HG03060 (cell line): ENCODE data around the gene CLDN34.

ENCODE experiments used
- ATAC-seq: cut with Tn5 transposase; IDR thresholded peaks from one replicate; pipeline ENCODE4 v1.9.1; 2021; ENCODE audit warnings: low read depth, moderate number of reproducible peaks; ENCODE audit not compliant: unreplicated experiment

The CLDN34 gene

DNA sequence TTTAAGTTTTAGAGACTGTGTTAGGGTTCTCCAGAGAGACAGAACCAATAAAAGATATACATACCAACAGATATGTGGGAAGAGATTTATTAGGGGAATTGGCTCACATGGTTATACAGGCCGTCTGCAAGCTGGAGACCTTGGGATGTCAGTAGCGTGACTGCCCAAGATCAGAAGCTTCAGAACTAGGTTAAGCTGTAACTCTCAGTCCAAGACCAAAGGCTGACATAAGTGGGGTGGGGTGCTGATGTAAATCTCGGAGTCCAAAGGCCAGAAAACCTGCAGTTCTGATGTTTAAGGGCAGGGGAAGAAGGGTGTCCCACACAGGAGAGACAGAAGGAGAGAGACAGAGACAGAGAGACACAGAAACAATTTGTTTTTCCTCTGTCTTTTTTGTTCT lies 10.5 kb downstream of the CLDN34 start:
- no peak for ATAC-seq

DNA sequence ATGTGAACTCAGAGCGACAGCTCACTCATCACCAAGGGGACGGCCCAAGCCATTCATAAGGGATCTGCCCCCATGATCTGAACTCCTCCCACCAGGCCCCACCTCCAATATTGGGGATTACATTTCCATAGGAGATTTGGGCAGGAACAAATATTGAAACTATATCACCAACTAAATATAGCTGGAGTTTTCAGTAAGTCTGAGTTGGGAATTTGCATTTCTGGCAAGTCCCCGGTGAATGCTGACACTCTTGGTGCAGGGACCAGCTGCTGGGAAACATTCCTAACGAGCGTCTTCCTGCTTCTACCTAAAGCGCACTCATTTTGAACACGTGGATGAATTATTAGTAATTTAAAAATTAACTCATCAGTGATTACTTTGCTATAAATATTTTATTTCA lies 13.2 kb downstream of the CLDN34 start:
- ATAC-seq: no peak

DNA sequence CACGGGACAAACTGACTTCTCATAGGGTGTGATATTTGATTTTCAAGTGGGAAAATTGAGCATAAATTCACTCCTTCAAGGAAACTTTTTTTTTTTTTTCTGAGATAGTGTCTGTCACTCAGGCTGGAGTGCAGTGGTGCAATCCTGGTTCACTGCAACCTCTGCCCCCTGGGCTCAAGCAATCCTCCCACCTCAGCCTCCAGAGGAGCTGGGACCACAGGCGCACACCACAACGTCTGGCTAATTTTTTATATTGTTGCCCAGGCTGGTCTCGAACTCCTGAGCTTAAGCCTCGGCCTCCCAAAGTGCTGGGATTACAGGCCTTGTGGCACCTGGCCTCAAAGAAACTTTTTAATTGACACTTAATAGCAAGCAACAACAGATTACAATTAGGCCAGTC lies 13.8 kb downstream of the CLDN34 start:
- no peak for ATAC-seq

DNA sequence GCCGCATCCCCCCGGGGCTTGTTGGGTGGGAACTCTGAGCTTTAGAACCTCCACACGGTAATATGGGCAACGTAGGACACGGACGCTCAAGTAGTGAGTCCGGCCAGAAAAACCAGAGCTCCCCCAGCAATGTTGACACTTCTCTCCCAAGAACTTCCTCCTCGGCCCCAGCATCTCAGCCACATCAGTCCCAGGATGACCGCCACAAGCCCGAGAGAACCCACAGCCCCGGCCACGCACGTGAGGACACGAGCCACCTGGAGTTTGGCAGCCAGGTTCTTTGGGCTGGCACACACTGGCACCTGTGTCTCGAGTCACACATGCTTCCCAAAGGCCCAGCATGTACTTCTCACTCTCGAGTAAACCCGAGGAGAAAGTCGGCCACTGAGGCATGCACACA lies 16.3 kb downstream of the CLDN34 start:
- ATAC-seq: no peak

DNA sequence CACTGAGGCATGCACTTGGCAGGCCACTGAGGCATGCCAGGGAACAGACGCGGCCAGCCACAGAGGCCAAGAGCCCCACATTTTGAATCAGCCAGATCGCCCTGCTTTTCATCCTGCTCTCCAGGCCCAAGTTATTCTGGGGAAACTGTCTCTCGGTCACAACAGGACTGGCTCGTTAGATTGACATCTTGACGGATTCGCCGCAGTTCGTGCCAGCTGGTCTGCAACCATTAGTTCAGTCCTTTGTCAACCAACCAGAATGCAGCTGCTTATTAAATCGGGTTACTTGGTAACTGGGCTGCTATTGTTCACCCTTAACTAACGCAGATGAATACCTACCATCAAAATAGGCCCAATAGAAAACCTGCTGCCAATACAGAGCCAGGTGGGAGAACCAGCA lies 16.7 kb downstream of the CLDN34 start:
- no peak for ATAC-seq

DNA sequence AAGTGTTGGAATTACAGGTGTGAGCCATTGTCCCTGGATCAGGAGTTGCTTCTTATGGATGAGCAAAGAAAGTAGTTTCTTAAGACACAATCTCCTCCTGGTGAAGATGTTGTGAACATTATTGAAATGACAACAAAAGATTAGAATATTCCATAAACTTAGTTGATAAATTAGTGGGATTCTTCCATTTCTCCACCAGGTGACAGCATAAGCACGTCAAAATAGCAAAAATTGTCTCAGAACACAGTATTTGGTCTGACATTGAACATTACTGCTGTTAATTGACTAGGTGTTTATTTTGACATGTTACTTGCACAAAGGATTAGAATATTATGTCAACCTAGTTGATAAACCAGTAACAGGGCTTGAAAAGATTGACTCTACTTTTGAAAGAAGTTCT lies 21.6 kb downstream of the CLDN34 start:
- ATAC-seq: no peak

DNA sequence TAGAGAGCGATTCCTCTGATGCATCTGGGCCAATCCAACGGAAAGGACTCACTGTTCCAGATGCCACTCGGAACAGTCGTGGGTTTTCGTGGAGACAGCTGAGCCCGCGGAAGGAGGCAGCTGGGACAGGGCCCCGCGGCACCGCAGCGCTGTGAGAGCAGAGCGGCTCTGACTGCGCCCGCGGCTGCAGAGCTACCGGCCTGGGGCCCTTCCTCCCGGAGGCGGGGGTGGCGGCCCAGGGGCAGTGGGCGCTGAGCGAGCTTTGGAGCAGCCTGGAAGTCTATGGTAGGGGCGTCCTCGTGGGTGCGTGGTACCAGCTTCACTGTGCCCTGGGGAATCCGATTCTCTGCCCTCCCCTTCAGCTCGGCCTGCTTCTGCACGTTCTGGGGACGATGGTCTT lies 24.9 kb downstream of the CLDN34 start:
- ATAC-seq: no peak

DNA sequence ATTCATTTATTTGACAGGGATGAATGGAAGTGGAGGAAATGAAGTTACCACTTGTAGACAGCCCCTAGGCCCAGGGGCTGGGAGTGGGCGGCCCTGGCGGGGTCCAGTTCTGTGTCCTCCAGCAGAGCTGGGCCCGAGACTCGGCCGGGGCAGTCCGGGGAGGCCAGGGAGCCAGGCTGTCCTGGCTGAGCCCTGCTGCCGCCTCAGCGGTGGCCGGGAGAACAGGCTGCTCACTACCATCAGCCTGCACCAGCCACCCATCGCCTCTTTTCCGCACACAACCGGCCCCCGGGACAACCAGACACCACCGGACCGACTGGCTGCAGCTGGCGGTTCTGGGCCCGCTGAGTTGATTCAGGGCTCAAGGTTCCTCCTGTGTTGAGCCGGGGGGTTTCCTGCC lies 25.6 kb downstream of the CLDN34 start:
- ATAC-seq: no peak

DNA sequence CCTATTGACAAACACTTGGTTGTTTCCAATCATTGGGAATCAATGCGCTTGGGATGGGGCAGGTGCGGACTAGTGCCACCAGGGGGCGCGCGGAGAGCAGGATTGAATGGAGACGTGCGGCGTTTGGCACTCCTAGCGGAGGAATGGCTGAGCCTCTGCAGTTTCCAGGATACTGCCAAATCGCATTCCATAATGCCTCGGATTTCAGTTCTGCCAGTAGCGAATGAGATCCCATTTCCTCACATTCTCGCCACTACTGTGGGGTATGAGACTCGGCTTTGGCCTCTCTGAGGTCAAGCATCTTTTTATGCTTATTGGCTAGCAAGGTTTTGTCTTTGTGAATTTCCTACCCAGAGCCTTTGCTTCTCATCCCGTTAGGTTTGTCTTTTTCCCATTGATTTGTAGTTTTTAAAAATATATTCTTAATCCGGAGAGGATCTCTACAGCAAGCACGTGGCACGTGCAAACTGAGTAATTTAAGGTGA lies 28.7 kb downstream of the CLDN34 start:
- no peak for ATAC-seq

DNA sequence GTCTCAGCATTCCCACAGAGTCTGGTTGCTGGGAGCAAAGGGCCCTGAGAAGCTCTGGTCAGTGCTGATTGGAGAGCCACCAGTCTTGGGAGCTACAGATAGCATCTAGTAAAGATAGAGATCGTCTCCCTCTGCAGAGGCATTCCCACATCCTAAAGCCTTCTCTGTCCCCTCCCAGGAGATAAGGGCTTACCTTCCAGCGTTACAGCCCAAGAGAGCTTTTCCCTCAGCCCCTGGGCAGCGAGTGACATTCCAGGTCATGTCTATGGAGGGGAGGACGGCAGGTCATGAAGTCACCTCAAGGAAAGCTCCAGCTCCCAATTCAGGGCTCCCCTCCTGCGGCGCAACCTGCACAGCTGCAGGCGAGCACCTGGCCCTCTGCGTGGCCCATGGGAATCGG lies 29.9 kb downstream of the CLDN34 start:
- no peak for ATAC-seq

DNA sequence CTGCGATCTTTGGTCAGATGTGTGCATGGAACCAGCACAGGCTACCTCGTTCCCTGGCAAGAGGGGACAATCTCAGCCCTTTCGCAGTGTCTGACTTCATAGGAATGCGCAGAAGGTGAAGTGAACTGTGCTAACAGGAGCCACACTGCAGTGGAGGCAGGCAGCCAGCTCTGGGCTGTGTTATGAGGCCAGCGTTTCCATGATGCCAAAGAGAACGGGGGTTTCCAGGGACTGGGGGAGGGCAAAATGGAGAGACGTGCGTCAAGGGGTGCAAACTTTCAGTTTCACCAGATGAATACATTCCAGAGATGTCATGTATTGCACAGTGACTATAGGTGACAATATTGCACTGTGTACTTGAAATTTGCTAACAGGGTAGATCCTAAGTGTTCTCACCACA lies 30.4 kb downstream of the CLDN34 start:
- no peak for ATAC-seq

DNA sequence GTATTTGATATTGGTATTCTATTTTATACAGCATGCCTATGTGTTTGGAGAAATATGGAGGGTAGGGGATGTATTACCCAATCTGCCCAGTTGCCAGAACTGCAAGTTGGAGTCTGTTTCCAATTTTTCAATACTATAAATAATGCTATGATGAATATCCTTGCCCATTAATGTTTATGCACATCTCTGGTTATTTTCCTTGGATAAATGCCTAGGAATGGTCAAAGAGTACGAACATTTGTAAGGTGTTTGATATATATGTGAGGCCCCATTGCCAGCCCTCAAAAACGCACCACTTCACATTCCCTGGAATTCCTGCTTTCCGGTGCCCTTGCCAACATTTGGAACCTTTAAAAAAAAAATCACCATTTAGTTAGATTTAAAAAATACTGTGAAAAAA lies 34.3 kb downstream of the CLDN34 start:
- no peak for ATAC-seq

DNA sequence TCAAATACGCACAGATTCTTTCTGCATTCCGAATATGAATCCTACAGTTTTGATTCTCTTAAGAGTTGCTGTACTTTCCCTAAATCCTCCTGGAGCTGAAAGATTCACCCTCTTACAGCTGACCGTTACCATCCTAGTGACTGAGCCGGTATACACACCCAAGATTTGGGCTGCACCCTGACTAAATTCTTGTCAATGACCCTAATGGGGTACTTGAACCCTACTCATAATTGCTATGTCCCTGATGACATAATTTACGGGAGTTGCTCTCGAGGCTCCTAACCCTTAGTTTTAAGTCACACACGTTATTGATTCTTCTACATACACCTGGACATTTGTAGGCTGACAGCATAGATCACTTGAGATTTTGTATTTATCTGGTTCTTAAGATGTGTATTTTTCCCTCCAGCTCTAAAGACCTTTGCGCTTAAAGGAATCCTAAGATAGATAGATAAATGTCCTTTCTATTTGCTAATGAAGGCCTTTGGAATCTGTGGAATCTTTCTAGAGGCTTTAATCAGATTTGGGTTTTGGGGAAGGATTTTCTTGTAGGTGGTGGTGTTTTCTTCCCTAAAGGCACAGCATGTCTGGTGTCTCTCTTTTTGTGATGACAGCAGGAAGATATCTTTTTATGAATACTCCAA lies 37.8 kb downstream of the CLDN34 start:
- ATAC-seq: no peak

DNA sequence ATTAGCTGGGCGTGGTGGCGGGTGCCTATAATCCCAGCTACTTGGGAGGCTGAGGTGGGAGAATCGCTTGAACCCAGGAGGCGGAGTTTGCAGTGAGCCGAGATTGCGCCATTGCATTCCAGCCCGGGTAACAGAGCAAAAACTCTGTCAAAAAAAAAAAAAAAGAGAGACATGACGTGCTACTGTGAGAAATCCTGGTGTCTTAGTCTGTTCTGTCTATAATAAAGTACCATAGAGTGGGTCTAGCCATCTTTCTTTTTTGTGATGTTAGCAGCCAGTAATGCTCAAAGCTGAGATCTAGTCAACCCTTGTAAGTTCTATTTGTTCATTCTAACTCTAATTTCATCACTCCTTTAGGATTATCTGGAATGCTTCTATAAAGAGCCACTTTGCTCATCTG lies 38.9 kb downstream of the CLDN34 start:
- no peak for ATAC-seq

DNA sequence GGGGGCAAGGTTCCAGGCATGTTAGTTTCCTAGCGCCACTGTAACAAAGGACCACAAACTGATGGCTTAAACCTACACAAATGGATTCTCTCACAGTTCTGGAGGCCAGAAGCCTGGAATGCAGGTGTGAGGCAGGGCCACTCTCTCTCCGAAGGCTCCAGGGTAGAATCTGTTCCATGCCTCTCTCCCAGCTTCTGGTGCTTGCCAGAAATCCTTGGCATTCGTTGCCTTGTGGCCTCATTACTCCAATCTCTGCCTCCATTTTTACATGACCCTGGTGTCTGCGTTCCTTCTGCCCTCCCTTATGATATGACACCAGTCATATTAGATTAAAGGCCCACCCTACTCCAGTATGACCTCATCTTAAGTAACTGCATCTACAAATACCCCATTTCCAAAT lies 39.6 kb downstream of the CLDN34 start:
- ATAC-seq: no peak

DNA sequence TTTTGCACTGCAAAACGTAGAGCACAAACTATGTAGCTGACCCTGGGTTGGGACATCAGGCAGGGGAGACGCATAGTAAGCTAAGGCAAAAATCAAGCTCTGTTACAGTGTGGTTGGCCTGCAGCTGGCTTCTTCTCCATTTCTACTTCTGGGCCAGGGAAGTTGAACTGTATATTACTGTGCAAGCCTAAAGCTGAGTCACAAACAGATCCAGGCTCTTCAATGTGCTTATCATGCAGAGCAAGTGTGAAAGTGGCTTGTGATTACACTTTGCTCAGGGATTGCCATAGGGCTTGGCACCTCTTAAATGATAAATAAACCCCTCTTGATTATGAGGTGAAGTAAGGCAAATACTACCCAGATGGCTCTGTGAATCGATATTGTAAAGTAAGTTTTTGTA lies 40.5 kb downstream of the CLDN34 start:
- no peak for ATAC-seq

DNA sequence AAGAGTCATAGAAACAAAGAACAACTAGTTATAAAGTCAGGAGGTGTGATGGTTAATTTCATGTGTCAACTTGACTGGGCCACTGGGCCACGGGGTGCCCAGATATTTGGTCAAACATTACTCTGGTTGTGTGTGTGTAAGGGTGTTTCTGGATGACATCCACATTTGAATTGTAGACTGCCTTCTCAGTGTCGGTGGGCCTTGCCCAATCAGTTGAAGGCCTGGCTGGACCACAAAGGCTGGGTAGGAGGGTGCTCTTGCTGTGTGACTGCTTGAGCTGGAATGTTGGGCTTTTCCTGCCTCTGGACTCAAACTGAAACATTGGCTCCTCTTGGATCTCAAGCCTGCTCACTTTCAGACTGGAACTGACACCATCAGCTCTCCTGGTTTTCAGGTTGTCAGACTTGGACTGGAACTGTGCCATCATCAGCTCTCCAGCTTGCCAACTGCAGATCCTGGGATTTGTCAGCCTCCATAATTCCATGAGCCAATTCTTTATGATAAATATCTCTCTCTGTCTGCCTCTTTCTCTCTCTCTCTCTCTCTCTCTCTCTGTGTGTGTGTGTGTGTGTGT lies 41.4 kb downstream of the CLDN34 start:
- no peak for ATAC-seq

DNA sequence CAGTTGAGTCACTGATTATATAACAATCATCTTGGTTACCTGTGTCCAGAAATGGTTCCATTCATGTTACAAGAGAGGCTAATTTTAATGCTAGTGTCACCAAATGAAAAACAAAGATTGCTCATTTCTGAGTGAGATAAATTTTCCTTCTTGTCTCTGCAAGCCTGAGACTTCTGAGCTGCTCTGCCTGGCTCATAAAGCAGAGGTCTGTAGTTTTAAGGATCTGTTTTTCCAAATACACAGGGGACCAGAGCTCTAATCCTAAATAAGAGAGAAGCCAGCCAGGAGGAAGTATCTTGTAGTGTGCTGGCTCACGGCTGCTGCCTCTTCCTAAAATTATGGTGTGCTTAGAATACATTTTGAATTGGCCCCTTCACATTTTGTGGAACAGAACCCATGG lies 42.6 kb downstream of the CLDN34 start:
- ATAC-seq: no peak

DNA sequence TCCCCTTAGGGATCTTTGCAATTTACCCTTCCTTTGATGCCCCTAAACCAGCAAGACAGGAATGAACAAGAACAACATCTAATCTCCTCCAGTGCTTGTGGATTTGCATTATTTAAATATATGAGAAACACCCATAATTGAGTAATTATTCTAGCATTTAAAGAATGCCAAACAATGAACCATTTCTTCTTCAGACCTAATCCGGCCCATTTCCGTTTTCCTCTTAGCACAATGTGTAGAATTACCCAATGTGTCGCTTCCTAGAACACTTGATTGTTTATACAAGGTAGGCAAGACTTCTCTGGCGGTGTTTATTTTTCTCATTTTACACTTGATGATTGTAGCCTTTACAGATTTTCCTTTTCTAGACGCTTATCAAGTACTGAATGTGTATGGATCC lies 43.5 kb downstream of the CLDN34 start:
- ATAC-seq: no peak

DNA sequence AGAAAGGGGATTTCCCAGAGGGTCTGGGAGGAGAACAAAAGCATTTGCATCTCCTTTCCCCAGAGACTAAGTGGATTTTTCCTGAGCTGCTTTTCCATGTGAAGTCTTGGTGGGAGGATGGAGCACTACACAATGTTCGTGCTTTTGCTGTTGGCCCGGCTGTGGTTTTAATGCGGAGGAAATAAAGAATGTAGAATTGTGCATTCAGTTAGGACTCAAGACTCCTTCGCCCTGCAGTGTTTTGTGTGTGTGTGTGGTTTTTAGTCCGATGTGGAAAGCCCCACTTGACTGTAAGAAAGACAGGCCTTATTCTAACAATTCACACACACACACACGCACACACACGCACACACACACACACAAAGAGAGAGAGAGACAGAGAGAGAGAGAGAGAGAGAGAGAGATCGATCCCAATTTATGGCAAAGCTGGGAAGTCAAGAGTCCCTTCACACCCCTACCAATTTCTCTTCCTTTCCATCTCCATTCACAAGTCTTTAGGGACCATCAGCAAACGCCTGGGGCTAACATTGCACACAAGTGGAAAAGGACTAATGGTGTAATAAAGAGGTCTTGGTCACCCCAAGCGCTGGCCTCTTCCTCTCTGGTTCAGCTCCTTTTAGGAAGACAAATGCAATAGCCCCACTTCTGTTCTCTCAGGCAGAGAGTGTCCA lies 44.2 kb downstream of the CLDN34 start:
- no peak for ATAC-seq

DNA sequence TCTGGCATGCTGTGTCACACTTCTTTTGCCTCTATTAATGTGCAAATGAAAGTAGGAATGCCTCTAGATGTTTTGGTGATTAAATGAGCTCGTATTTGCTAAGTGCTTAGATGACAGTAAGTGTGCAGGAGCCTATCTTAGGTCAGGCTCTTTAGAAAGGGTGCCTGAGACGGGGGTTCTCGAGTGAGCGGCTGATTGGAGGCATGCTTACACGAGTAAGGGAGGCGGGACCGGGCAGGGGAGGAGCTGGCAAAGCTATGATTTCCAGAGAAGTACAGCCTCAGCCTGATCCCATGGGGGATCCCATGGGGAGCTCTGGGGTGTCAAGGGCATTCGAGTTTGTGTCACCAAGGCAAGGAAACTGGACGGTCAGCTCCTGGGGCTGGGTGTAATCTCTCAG lies 44.8 kb downstream of the CLDN34 start:
- no peak for ATAC-seq
